Panc1 (cell line): ENCODE measurements around the gene VEZT.

Experiments used
- POLR2AphosphoS5 ChIP-seq: IDR thresholded peaks from 2 replicates; pipeline ENCODE4 v1.6.1; 2012; ENCODE audit warnings: mild to moderate bottlenecking, low read depth, low read length, moderate library complexity
- SIN3A ChIP-seq: IDR thresholded peaks from 2 replicates; pipeline ENCODE4 v1.6.1; 2012; ENCODE audit warnings: low read depth, mild to moderate bottlenecking, low read length, moderate library complexity, borderline replicate concordance; ENCODE audit not compliant: insufficient read depth
- TF ChIP-seq, protein P1 (sequence below): fragments of 450-650 bp; IDR thresholded peaks from 2 replicates; pipeline ENCODE4 v1.5.1; 2017; ENCODE audit warnings: mild to moderate bottlenecking

- TF ChIP-seq, protein P1, sequence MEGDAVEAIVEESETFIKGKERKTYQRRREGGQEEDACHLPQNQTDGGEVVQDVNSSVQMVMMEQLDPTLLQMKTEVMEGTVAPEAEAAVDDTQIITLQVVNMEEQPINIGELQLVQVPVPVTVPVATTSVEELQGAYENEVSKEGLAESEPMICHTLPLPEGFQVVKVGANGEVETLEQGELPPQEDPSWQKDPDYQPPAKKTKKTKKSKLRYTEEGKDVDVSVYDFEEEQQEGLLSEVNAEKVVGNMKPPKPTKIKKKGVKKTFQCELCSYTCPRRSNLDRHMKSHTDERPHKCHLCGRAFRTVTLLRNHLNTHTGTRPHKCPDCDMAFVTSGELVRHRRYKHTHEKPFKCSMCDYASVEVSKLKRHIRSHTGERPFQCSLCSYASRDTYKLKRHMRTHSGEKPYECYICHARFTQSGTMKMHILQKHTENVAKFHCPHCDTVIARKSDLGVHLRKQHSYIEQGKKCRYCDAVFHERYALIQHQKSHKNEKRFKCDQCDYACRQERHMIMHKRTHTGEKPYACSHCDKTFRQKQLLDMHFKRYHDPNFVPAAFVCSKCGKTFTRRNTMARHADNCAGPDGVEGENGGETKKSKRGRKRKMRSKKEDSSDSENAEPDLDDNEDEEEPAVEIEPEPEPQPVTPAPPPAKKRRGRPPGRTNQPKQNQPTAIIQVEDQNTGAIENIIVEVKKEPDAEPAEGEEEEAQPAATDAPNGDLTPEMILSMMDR = no peak
- no peak for TF ChIP-seq POLR2AphosphoS5
- TF ChIP-seq SIN3A = no peak
These were observed 14.0 kb upstream of the VEZT start for GRCh38 chr12:95203487-95204030.
